HCT116 (cell line): ENCODE results near the gene CDC45. TPM values are rescaled to one million over a fixed set of nuclear protein-coding genes. Genes with fewer than 3 reads are reported as not detected.

Source experiments
- ATAC-seq: fragments of 200-7000 bp; cut with Tn5 transposase; 2 replicates; pipeline ENCODE4 v1.9.1; 2020; ENCODE audit warnings: mild to moderate bottlenecking, moderate library complexity
- BruUV-seq: library from RNA; stranded (reverse); fragments of 400-500 nt; replicated peaks from 2 replicates; lab custom pipeline; 2021; lab: Mats Ljungman, UMichigan
- CTCF ChIA-PET: fragments of 300-600 bp; sonication (Branson Sonifier 250); formaldehyde crosslinking; loops from one replicate; lab custom pipeline; 2021; ENCODE audit warnings: antibody characterized with exemption; lab: Charles Lee
- POLR2A ChIA-PET: fragments of 300-600, 350-600 bp; sonication (Branson Sonifier 250); formaldehyde crosslinking; loops from one replicate; lab custom pipeline; 2021; ENCODE audit warnings: antibody characterized with exemption; lab: Charles Lee
- RAD21 ChIA-PET, 2 experiments: fragments of 300-600 bp; sonication (Branson Sonifier 250); formaldehyde crosslinking; loops; one replicate each; lab custom pipeline; 2023; ENCODE audit warnings: low total read pairs in 2 of 2; ENCODE audit not compliant: uncharacterized antibody in 2 of 2, unreplicated experiment in 2 of 2, low non-redundant PET in 1 of 2; lab: Charles Lee
- DNase-seq: peaks from one replicate; pipeline ENCODE4 v3.0.0-alpha.2; 2010; ENCODE audit warnings: low read depth, low spot score
- H2AFZ ChIP-seq: fragments of 200-600 bp; shearing (Covaris generic), sonication (generic); 2 replicates; pipeline ENCODE4 v1.6.1; 2017; ENCODE audit warnings: low read depth, mixed run types, mixed read lengths, antibody characterized with exemption, low read length; ENCODE audit not compliant: poor library complexity, severe bottlenecking
- H3K27ac ChIP-seq: 2 replicates; pipeline ENCODE4 v1.5.1; 2012; ENCODE audit warnings: low read depth, low read length
- H3K27me3 ChIP-seq: fragments of 200-600 bp; sonication (generic); 2 replicates; pipeline ENCODE4 v1.6.1; 2016; ENCODE audit warnings: mixed run types, low read length, mixed read lengths; ENCODE audit not compliant: insufficient read depth
- H3K36me3 ChIP-seq, 2 experiments: fragments of 200-500 bp in 1 of 2; fragments of 200-600 bp in 1 of 2; sonication (Bioruptor generic) in 1 of 2; sonication (generic) in 1 of 2; 2 replicates each; pipeline versions ENCODE4 v1.5.1 to v1.6.1; 2014 to 2016; ENCODE audit warnings: low read length in 2 of 2, inconsistent platforms in 1 of 2, mixed read lengths in 1 of 2, mixed run types in 1 of 2; ENCODE audit not compliant: insufficient read depth in 2 of 2, control insufficient read depth in 1 of 2
- H3K4me1 ChIP-seq, 2 experiments: fragments of 200-600 bp in 1 of 2; sonication (generic) in 1 of 2; 2 replicates each; pipeline versions ENCODE4 v1.5.1 to v1.6.1; 2012 to 2017; ENCODE audit warnings: low read length in 2 of 2, inconsistent platforms in 1 of 2, mild to moderate bottlenecking in 1 of 2, mixed read lengths in 1 of 2, mixed run types in 1 of 2, moderate library complexity in 1 of 2; ENCODE audit not compliant: insufficient read depth in 2 of 2, control insufficient read depth in 1 of 2
- H3K4me2 ChIP-seq: fragments of 200-600 bp; sonication (generic); 2 replicates; pipeline ENCODE4 v1.6.1; 2017; ENCODE audit warnings: mixed run types, low read length, mixed read lengths
- H3K4me3 ChIP-seq, 2 experiments: fragments of 200-600 bp in 1 of 2; sonication (generic) in 1 of 2; replicated peaks in 1 of 2; 2 replicates each; pipeline ENCODE4 v1.5.1; 2011 to 2016; ENCODE audit warnings: low read length in 2 of 2, control low read depth in 1 of 2, low read depth in 1 of 2, mild to moderate bottlenecking in 1 of 2, mixed read lengths in 1 of 2, mixed run types in 1 of 2
- H3K79me2 ChIP-seq: fragments of 200-600 bp; sonication (generic); 2 replicates; pipeline ENCODE4 v1.6.1; 2017; ENCODE audit warnings: mild to moderate bottlenecking, mixed run types, low read length, moderate library complexity, mixed read lengths; ENCODE audit not compliant: insufficient read depth
- H3K9ac ChIP-seq: fragments of 200-600 bp; sonication (generic); 2 replicates; pipeline ENCODE4 v1.6.1; 2016; ENCODE audit warnings: low read length, mixed read lengths
- H3K9me2 ChIP-seq: fragments of 200-600 bp; sonication (generic), shearing (Covaris generic); 2 replicates; pipeline ENCODE4 v1.6.1; 2017; ENCODE audit warnings: mixed run types, mild to moderate bottlenecking, moderate library complexity; ENCODE audit not compliant: insufficient read depth
- H3K9me3 ChIP-seq, 2 experiments: fragments of 200-500 bp in 1 of 2; fragments of 200-600 bp in 1 of 2; sonication (Bioruptor generic) in 1 of 2; sonication (generic) in 1 of 2; 2 replicates each; pipeline ENCODE4 v1.6.1; 2014 to 2017; ENCODE audit warnings: low read length in 2 of 2, mixed read lengths in 2 of 2, inconsistent platforms in 1 of 2, low read depth in 1 of 2, mild to moderate bottlenecking in 1 of 2, mixed run types in 1 of 2, moderate library complexity in 1 of 2; ENCODE audit not compliant: control insufficient read depth in 1 of 2, insufficient read depth in 1 of 2
- H4K20me1 ChIP-seq: fragments of 200-600 bp; sonication (generic), shearing (Covaris generic); 2 replicates; pipeline ENCODE4 v1.6.1; 2017; ENCODE audit warnings: mixed run types, mild to moderate bottlenecking, moderate library complexity; ENCODE audit not compliant: insufficient read depth
- CTCF ChIP-seq, 3 experiments: fragments of 200-600 bp in 1 of 3; sonication (generic) in 1 of 3; IDR thresholded peaks in 2 of 3; conservative IDR thresholded peaks in 1 of 3; 2 replicates each; pipeline ENCODE4 v1.5.1; 2012 to 2017; ENCODE audit warnings: low read depth in 2 of 3, low read length in 2 of 3, antibody characterized with exemption in 1 of 3, borderline replicate concordance in 1 of 3, control low read depth in 1 of 3, mild to moderate bottlenecking in 1 of 3, mixed read lengths in 1 of 3, mixed run types in 1 of 3, moderate library complexity in 1 of 3; ENCODE audit not compliant: insufficient read depth in 1 of 3
- EGR1 ChIP-seq: IDR thresholded peaks from 2 replicates; pipeline ENCODE4 v1.6.1; 2012; ENCODE audit warnings: low read depth
- ELF1 ChIP-seq: IDR thresholded peaks from 2 replicates; pipeline ENCODE4 v1.6.1; 2012; ENCODE audit warnings: low read depth, borderline replicate concordance
- EZH2 ChIP-seq: fragments of 200-600 bp; sonication (generic); IDR thresholded peaks from 2 replicates; pipeline ENCODE4 v1.6.1; 2017; ENCODE audit warnings: antibody characterized with exemption, mixed run types
- EZH2phosphoT487 ChIP-seq: fragments of 200-600 bp; IDR thresholded peaks from 2 replicates; pipeline ENCODE4 v1.6.1; 2018; ENCODE audit warnings: antibody characterized with exemption, borderline replicate concordance
- FOSL1 ChIP-seq: IDR thresholded peaks from 2 replicates; pipeline ENCODE4 v1.6.1; 2012; ENCODE audit warnings: low read depth
- JUND ChIP-seq: IDR thresholded peaks from 2 replicates; pipeline ENCODE4 v1.6.1; 2012
- MAX ChIP-seq: IDR thresholded peaks from 2 replicates; pipeline ENCODE4 v1.6.1; 2012
- POLR2A ChIP-seq: IDR thresholded peaks from 2 replicates; pipeline ENCODE4 v1.7.0; 2011; ENCODE audit warnings: borderline replicate concordance; ENCODE audit not compliant: insufficient read depth, insufficient read length; ENCODE audit errors: extremely low read depth
- POLR2AphosphoS5 ChIP-seq: IDR thresholded peaks from 2 replicates; pipeline ENCODE4 v1.6.1; 2011; ENCODE audit warnings: mild to moderate bottlenecking, low read depth, low read length, moderate library complexity
- RAD21 ChIP-seq: IDR thresholded peaks from 2 replicates; pipeline ENCODE4 v1.6.1; 2012; ENCODE audit warnings: low read depth, mild to moderate bottlenecking
- SIN3A ChIP-seq: IDR thresholded peaks from 2 replicates; pipeline ENCODE4 v1.6.1; 2012; ENCODE audit warnings: low read depth
- SP1 ChIP-seq: IDR thresholded peaks from 2 replicates; pipeline ENCODE4 v1.6.1; 2012; ENCODE audit warnings: low read depth
- SRF ChIP-seq: IDR thresholded peaks from 2 replicates; pipeline ENCODE4 v1.6.1; 2012; ENCODE audit warnings: low read depth
- YY1 ChIP-seq: IDR thresholded peaks from 2 replicates; pipeline ENCODE4 v1.6.1; 2011; ENCODE audit warnings: low read length, low read depth, moderate library complexity, mild to moderate bottlenecking; ENCODE audit not compliant: insufficient replicate concordance; ENCODE audit errors: extremely low read depth
- ZNF274 ChIP-seq: fragments of 200-500 bp; sonication (Bioruptor generic); IDR thresholded peaks from 2 replicates; pipeline ENCODE4 v1.6.1; 2014; ENCODE audit warnings: mild to moderate bottlenecking, low read depth, low read length, inconsistent platforms
- intact Hi-C: fragments of 100-400 bp; cut with micrococcal nuclease; formaldehyde crosslinking; loops from 2 replicates; pipeline ENCODE4 v1.10.0; 2022
- total RNA-seq: library from RNA; stranded (reverse); gene quantifications from one replicate; pipeline ENCODE4 v1.2.1, GENCODE V29; 2021; ENCODE audit not compliant: unreplicated experiment
- TF ChIP-seq, protein P1 (sequence below): IDR thresholded peaks from 2 replicates; pipeline ENCODE4 v1.6.1; 2011; ENCODE audit warnings: mild to moderate bottlenecking, low read length, moderate library complexity; ENCODE audit not compliant: insufficient replicate concordance; ENCODE audit errors: extremely low read depth
- TF ChIP-seq, protein P2 (sequence below): IDR thresholded peaks from 2 replicates; pipeline ENCODE4 v1.6.1; 2012; ENCODE audit warnings: low read depth
- TF ChIP-seq, protein P3 (sequence below): IDR thresholded peaks from 2 replicates; pipeline ENCODE4 v1.6.1; 2012

The CDC45 gene
- total RNA-seq, 1 experiment from 2014 or later = 43.4 TPM

DNA sequence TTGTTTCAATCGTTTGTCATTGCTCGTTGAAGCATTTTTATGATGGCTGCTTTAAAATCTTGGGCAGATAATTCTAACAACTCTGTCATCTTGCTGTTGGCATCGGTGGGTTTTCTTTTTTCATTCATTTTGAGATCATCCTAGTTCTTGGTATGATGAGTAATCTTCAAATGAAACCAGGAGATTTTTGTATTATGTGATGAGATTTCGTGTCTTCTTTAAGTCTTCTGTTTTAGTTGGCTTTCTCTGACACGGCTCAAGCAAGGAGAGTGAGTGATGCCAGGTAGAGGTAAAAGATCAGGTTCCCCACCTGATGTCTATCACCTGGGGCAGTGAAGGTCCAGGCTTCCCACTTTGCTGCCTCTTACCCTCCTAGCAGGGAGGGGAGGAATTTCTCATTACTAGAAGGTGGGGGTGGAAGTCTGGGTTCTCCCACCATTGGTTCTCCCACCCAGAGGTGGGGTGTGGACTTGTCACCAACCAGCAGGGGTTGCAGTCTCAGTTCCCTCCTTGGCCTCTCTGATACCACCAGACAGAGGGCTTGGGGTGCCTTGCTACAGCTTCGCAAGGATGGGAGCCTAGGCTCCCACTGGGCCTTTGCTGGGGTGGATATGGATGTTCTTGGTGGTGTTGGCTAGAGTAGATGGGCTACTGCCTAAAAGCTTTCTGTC, 12.9 kb downstream of the CDC45 start:
- CTCF ChIA-PET = no interaction called here
- BruUV-seq = no TSS peak
- TF ChIP-seq JUND (no peak), YY1 (no peak), EZH2phosphoT487 (no peak), FOSL1 (no peak), ELF1 (no peak), SP1 (no peak), POLR2A (no peak), EGR1 (no peak), ZNF274 (no peak), POLR2AphosphoS5 (no peak), EZH2 (no peak), SIN3A (no peak), MAX (no peak), SRF (no peak), CTCF (IDR thresholded peaks at IDR 0.05 in 2 of 3, conservative IDR thresholded peaks at IDR 0.05 in 1 of 3; ENCODE audit: borderline replicate concordance in 1 of 3, insufficient read depth in 1 of 3, low read depth in 2 of 3, low read length in 2 of 3) (no peak), RAD21 (no peak)
- TF ChIP-seq, protein P1, sequence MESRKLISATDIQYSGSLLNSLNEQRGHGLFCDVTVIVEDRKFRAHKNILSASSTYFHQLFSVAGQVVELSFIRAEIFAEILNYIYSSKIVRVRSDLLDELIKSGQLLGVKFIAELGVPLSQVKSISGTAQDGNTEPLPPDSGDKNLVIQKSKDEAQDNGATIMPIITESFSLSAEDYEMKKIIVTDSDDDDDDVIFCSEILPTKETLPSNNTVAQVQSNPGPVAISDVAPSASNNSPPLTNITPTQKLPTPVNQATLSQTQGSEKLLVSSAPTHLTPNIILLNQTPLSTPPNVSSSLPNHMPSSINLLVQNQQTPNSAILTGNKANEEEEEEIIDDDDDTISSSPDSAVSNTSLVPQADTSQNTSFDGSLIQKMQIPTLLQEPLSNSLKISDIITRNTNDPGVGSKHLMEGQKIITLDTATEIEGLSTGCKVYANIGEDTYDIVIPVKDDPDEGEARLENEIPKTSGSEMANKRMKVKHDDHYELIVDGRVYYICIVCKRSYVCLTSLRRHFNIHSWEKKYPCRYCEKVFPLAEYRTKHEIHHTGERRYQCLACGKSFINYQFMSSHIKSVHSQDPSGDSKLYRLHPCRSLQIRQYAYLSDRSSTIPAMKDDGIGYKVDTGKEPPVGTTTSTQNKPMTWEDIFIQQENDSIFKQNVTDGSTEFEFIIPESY = no peak
- TF ChIP-seq, protein P2, sequence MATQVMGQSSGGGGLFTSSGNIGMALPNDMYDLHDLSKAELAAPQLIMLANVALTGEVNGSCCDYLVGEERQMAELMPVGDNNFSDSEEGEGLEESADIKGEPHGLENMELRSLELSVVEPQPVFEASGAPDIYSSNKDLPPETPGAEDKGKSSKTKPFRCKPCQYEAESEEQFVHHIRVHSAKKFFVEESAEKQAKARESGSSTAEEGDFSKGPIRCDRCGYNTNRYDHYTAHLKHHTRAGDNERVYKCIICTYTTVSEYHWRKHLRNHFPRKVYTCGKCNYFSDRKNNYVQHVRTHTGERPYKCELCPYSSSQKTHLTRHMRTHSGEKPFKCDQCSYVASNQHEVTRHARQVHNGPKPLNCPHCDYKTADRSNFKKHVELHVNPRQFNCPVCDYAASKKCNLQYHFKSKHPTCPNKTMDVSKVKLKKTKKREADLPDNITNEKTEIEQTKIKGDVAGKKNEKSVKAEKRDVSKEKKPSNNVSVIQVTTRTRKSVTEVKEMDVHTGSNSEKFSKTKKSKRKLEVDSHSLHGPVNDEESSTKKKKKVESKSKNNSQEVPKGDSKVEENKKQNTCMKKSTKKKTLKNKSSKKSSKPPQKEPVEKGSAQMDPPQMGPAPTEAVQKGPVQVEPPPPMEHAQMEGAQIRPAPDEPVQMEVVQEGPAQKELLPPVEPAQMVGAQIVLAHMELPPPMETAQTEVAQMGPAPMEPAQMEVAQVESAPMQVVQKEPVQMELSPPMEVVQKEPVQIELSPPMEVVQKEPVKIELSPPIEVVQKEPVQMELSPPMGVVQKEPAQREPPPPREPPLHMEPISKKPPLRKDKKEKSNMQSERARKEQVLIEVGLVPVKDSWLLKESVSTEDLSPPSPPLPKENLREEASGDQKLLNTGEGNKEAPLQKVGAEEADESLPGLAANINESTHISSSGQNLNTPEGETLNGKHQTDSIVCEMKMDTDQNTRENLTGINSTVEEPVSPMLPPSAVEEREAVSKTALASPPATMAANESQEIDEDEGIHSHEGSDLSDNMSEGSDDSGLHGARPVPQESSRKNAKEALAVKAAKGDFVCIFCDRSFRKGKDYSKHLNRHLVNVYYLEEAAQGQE = no peak
- TF ChIP-seq, protein P3, sequence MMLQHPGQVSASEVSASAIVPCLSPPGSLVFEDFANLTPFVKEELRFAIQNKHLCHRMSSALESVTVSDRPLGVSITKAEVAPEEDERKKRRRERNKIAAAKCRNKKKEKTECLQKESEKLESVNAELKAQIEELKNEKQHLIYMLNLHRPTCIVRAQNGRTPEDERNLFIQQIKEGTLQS = no peak

More for the DNA sequence above, 12.9 kb downstream of the CDC45 start:
- H3K4me1 ChIP-seq = peaks cover 0 to 4% of the 10 kb centered on the region in 2 experiments; a peak in 2 of 4 replicates
- peaks cover 33% of the 10 kb centered on the region for H3K79me2 ChIP-seq
- no peaks in the 10 kb centered on the region for H3K9me2 ChIP-seq
- H3K27me3 ChIP-seq = no peaks in the 10 kb centered on the region
- no peaks in the 10 kb centered on the region for H4K20me1 ChIP-seq
- H3K36me3 ChIP-seq = peaks cover 5 to 29% of the 10 kb centered on the region in 2 experiments; a peak in 2 of 4 replicates
- DNase-seq (no peak), ATAC-seq (no peak)
- no peak overlapping the region for H3K27ac ChIP-seq
- POLR2A ChIA-PET = no interaction called here
- no peak overlapping the region for H3K4me3 ChIP-seq
- no peak overlapping the region for H3K4me2 ChIP-seq
- no peak overlapping the region for H2AFZ ChIP-seq
- no peaks in the 10 kb centered on the region for H3K9me3 ChIP-seq
- no peak overlapping the region for H3K9ac ChIP-seq
- RAD21 ChIA-PET = no interaction called here
- intact Hi-C loops = no loop called here
